Loucy (cell line): ENCODE data around the gene ZNF254.

Source experiments
- CTCF ChIP-seq: fragments of 200-600 bp; sonication (generic); conservative IDR thresholded peaks from 2 replicates; pipeline ENCODE4 v1.5.1; 2014; ENCODE audit warnings: mild to moderate bottlenecking, antibody characterized with exemption, low read length
- EZH2phosphoT487 ChIP-seq: fragments of 200-600 bp; IDR thresholded peaks from 2 replicates; pipeline ENCODE4 v1.6.1; 2018; ENCODE audit warnings: antibody characterized with exemption, mild to moderate bottlenecking, moderate library complexity, borderline replicate concordance

GRCh38 chr19:24065865-24066604 lies 21.0 kb upstream of the ZNF254 start:
- no peak for TF ChIP-seq CTCF
- no peak for TF ChIP-seq EZH2phosphoT487
